HG03571 (cell line): ENCODE results near the gene CACNA1S.

Experiments used
- ATAC-seq: cut with Tn5 transposase; IDR thresholded peaks from one replicate; pipeline ENCODE4 v1.9.1; 2021; ENCODE audit not compliant: unreplicated experiment

Gene CACNA1S

DNA sequence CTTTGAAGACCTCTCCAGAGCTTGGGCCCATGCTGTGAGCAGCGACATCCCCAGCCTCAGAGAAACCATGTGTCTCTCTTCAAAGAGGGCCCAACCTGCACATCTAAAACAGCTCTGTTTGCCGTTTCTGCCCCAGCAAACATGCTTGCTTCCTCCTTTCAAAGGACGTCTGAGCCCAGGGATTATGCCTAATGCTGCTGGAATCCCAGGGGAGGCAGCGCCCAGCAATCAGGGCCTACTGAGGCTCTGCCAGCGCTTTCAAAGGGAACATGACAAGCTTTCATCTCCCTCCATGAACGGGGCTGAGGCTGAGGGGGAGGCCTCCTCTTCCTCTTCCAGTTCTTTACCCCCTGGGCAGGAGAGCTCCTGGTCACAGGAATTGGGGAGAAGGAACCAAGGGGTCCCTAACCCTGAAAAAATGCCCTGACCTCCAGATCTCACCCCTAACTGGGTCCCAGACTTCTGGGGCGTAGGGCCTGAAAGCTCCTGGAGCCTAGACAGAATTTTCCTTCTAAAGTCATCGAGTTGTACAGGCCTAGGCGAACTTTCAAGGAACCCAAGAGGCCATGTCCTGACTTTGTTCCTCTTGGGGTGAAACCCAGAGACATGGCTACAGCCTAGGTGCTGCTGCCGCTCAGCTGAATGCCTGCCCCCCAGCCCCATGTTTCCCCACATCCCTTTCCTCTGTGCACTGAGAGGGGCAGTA, 28.2 kb upstream of the CACNA1S start:
- no peak for ATAC-seq

DNA sequence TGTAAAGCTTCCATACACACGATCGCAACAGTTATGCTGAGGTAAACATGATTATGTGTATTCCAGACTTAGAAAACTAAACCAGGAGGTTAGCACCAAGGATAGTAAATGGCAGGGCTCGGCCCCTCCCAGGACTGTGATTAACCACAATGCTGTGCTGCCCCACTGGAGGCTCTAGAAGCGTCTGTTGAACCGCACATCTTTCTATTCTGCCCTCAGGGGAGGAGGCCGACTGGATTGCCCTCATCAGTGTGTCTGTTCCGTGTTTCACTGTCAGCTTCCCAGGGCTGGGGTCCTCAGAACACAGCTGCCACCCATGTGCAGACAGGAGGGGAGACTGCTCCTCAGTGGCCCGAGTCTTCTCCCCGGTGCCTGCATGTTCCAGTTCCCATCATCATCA, 27.5 kb upstream of the CACNA1S start:
- ATAC-seq = no peak

- no peak for ATAC-seq
Measured at GRCh38 chr1:201139306-201139705, 27.1 kb upstream of the CACNA1S start.

- ATAC-seq = no peak
Measured at GRCh38 chr1:201138311-201138840, 26.1 kb upstream of the CACNA1S start.

GRCh38 chr1:201137579-201138310, 25.5 kb upstream of the CACNA1S start:
- ATAC-seq = no peak

DNA sequence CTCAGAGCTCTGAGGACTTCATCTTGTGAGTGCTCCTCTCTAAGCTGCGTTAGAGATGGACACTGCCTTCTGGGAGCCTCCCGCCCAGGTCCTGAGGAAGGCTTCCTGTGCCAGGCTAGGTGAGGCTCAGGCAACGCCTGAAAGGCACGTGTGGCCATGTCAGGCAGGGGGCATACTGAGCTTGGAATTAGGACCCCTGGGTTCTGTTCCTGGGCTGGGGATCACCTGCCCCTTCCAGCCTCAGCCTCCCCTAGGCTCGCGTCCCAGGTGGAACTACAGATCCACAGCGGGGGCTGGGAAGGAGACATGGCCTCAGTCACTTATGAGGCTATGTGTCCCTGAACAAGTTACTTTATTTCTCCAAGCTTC, 24.8 kb upstream of the CACNA1S start:
- no peak for ATAC-seq

- ATAC-seq = no peak
Measured at GRCh38 chr1:201136355-201137023, 24.3 kb upstream of the CACNA1S start.

- ATAC-seq = no peak
Measured at GRCh38 chr1:201134405-201134804, 22.2 kb upstream of the CACNA1S start.

DNA sequence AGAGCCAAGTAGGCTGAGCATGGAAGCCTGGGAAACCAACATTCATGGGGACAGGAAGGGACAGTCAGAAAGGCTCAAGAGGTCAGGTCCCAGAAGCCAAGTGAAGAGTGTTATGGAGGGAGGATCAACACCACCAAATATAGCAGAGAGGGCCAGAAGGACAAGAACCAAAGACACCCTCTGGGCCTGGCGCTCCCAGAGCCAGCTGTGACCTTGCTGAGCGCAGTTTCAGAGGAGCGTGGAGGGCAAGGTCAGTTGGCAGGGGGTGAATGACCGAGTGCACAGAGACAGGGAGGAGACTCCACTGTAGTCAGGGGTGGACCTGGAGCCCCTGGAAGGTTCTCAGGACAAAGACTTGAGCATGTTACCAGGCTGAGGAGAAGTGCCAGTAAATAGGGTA, 19.2 kb upstream of the CACNA1S start:
- ATAC-seq = no peak

GRCh38 chr1:201128962-201129361, 16.7 kb upstream of the CACNA1S start:
- no peak for ATAC-seq

DNA sequence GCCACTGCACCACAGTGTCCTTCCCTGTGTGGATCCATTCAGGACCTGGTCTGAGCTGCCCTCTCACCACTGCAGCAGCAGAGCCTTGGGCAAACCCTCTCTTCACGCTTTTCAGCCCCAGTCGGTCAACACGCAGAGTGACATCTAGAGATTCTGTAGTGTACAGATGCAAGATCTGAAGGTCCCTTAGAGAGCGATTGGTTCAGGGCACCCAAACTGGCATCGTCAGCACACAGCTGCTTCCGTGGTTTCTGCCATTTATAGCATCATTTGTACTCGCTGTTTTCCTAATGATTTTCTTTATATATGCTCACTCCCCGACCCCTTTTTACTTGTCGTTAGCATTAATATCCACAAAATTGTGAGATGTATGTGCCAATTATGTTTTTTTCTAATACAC, 16.2 kb upstream of the CACNA1S start:
- ATAC-seq = no peak

- ATAC-seq = no peak
Measured at GRCh38 chr1:201127755-201128455, 15.7 kb upstream of the CACNA1S start.

DNA sequence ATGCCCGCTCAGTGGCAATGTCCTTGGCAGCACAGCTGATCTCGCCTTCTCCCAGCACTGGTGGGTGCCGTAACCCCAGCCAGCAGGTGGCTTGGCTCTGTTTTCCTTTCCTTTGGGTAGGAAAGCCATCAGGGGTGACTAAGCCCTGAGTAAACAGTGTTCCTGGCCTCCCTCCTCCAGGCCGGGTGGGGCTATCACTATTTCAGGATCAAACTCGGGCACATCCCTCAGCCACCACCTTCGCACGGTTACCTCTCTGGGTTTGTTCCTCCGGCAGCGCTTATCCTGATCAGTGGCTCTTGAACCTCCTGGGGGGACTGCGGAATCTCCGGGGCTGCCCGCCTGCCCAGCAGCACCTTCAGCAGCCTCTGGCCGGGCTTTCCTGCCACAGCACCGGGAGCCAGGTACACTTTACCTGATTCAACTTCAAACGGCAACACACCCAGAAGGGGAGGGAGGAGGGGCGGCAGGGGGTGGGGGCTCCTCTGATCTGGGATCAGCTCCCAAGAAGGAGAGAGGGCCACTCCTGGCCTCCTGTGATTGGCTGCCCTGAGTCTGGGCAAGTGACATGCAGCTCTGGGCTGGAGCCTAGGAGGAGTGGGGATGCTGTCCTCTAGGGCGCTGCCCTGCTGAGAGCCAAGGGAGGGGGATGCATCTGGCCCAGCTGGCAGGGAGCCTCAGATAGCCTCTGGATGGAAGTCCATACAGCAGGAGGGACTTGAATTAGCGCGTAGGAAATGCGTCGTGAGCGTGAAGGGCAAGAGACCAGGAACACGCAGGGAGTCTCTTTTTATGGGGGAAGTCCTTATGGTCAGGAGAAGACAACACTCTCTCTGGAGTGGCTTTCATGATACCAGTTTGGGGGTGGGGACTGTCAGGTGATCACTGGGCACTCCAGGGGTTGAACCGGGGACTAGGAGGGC, 14.9 kb upstream of the CACNA1S start, which contains the start of gene ASCL5:
Gene ASCL5, minus strand, starts transcription at position 353 of the 923 bp plus-strand sequence. CDS start 11,812 bp downstream, outside the sequence.
- ATAC-seq = no peak

DNA sequence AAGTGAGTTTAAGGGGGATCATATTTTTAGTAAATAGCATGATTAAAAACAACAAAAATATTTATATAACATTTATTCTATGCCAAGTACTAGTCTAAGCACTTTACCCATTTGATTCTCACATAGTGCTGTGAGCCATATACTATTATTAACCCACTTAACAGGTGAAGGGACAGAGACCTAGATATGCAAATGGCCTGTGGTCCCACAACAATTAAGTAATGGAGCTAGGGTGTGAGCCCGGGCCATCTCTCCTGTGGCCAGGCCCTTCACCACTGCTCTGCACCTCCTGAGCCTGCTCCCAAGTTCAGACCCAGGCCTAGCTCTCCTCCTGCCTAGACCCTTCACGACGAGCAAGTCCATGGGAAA, 14.2 kb upstream of the CACNA1S start:
- ATAC-seq = no peak

- no peak for ATAC-seq
Measured at GRCh38 chr1:201125800-201126199, 13.6 kb upstream of the CACNA1S start.

GRCh38 chr1:201125019-201125418, 12.8 kb upstream of the CACNA1S start:
- ATAC-seq = no peak

DNA sequence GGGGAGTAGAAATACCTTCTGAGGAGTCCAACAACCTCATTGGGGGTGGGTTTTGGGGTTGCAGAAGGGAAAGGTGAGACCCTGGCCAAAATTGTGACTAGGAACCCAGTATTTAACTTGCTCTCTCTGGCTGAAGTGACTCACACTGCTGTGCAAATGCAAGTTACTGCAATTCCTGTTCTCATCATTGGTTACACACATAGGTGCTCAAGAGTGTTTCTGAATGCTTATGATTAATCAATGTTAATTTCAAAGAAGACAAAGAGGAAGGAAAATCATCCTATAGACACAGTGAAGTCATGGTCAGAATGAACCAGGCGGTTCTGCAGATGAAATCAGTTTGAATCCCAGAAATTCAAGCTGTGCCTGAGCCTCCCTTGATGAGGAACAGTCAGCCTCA, 11.6 kb upstream of the CACNA1S start:
- ATAC-seq = no peak

DNA sequence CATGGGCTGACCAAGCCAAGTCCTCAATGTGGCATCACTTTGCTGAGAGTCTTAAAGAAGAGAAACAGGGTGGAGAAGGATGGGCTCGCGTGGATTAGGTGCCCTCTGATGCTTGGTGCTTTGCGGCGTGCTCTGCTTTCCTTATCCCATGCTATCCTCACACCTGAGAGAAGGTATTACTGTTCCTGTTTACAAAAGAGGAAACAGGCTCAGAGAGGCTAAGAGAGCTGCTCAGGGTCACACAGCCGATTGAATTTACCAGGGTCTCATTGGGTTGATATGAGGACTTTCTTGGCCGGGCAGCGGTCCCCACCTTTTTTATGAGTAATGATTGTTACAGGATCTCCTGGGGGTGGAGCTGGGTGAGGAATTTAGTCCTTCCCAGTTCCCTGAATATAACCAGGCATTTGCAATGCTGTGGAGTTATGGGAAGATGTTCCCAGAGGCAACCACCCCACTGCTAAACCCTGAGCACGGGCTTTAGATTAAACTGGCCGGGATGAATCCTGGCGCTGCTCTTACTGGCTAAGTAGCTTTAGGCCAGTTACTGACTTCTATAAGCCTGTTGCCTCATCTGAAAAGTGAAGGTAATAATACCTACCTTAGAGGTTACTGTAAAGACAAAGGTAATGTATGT, 10.2 kb upstream of the CACNA1S start:
- no peak for ATAC-seq
